ENCODE measurements around the gene SPHKAP. TPM values are rescaled to one million over a fixed set of nuclear protein-coding genes. Genes with fewer than 3 reads are reported as not detected.

Gene SPHKAP
- polyA plus RNA-seq, 2 of the 4 experiments (the other 2 are of a cell fraction), result 0.01 TPM; not detected in 1

DNA sequence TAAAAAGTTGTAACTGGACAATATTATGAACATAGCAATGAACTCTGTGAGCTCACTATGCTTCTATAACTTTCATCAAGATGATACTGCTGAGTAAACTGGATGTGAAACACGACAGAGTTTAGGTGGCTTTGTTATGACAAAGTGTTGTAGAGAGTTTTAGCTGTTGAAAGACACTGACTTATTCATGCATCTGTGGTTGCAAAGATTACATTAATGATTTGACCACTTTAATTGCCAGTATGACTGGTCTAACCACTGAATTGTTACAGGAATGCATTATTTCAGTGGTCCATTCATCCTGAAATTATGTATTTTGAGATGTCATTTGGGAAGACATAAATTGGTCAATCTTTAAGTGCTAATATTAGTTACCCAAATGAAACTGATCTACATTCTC is 117.9 kb downstream of the SPHKAP start (continued):
- TF ChIP-seq, protein P1, sequence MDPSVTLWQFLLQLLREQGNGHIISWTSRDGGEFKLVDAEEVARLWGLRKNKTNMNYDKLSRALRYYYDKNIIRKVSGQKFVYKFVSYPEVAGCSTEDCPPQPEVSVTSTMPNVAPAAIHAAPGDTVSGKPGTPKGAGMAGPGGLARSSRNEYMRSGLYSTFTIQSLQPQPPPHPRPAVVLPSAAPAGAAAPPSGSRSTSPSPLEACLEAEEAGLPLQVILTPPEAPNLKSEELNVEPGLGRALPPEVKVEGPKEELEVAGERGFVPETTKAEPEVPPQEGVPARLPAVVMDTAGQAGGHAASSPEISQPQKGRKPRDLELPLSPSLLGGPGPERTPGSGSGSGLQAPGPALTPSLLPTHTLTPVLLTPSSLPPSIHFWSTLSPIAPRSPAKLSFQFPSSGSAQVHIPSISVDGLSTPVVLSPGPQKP (IDR thresholded peaks at IDR 0.05; ENCODE audit: low read depth, low read length), result no peak
- TF ChIP-seq, protein P2, sequence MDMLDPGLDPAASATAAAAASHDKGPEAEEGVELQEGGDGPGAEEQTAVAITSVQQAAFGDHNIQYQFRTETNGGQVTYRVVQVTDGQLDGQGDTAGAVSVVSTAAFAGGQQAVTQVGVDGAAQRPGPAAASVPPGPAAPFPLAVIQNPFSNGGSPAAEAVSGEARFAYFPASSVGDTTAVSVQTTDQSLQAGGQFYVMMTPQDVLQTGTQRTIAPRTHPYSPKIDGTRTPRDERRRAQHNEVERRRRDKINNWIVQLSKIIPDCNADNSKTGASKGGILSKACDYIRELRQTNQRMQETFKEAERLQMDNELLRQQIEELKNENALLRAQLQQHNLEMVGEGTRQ (IDR thresholded peaks at IDR 0.05), result no peak
- no peak for TF ChIP-seq ZC3H11A (IDR thresholded peaks at IDR 0.05)

DNA sequence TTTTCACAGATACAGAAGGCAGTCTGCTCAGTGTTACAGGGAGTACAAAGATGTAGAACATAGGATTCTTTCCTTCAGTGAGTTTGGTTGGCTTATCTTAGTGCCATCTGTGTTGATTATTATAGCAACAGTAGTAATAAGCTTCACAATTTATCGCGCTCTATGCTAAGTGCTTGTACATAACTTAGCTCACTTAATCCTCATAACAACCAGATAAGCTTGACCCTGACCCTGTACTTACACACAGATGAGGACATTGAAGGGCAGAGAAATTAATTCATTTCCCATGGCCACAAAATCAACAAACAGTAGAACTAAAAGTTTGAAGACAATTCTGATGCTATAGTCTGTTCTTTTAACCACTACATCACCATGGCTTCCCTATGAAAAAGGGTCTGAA is 121.8 kb downstream of the SPHKAP start:
- Histone ChIP-seq H3K4me2 (no peak overlapping the region), H3K9me3 (no peaks in the 10 kb centered on the region), H3K4me1 (no peaks in the 10 kb centered on the region), H3K27ac (no peak overlapping the region), H3K4me3 (no peak overlapping the region)
- TF ChIP-seq BHLHE40 (IDR thresholded peaks at IDR 0.05; ENCODE audit: low read depth, low read length), result no peak
- TF ChIP-seq ZSCAN20 (CRISPR knock-in tag; IDR thresholded peaks at IDR 0.05), result no peak
- no peak for TF ChIP-seq HDAC2 (IDR thresholded peaks at IDR 0.05)
- TF ChIP-seq, protein P3, sequence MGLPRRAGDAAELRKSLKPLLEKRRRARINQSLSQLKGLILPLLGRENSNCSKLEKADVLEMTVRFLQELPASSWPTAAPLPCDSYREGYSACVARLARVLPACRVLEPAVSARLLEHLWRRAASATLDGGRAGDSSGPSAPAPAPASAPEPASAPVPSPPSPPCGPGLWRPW (IDR thresholded peaks at IDR 0.05), result no peak
- TF ChIP-seq CBX2 (IDR thresholded peaks at IDR 0.05; ENCODE audit: borderline replicate concordance, low read depth), result no peak
- 81% methylated on average over 2 of the region's 2 CpGs for WGBS (ENCODE audit: missing lambda C conversion rate)
- POLR2A ChIA-PET, result no interaction called here
- DNase-seq (ENCODE audit: low read depth in 1 of 2, low spot score in 1 of 2) (no peak), ATAC-seq (no peak), FAIRE-seq (no peak)
- CTCF ChIA-PET, result no interaction called here

DNA sequence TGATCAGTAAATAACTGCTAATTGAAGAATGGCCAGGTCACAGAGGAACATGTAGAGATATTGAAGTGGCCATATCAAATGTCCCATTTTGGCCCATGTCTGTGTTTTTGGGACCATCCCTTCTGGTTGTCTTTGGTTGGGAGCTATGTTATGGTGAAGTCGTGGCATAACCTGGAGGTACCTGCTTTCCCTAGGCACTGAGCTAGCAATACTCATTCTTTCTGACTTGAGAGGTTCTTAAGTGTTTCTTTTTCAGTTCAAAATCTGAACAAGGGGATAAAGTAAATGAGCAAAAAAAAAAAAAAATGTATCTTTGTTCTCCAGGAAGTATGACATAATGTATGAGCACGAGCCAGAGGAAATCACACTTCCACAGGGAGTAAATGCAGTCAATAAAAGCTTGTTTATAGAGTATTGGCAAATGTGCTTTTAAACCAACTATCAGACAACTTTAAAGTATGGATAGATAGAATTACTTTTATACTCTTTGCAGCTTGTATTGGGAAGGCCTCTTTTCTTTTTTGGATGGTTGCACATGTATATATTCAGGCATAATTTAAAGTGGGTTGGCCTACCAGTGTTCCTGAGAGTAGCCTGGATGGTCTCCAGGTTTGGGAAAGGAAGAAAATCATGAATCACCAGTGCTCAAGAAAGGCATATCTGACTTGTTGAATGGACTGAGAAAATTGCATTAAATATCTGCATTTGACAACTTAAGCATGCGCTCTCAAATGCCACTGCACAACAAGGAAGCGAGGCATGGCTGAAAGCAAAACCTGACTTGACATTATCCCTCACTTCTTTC is 125.0 kb downstream of the SPHKAP start:
- no peak overlapping the region for H3K27ac ChIP-seq
- no peak for TF ChIP-seq POLR2A (IDR thresholded peaks at IDR 0.05; ENCODE audit: low read length)
- TF ChIP-seq CEBPB (IDR thresholded peaks at IDR 0.05), result no peak
- TF ChIP-seq GATA3 (IDR thresholded peaks at IDR 0.05; ENCODE audit: borderline replicate concordance), result no peak
- no peak for TF ChIP-seq NR3C1 (IDR thresholded peaks at IDR 0.05)
- TF ChIP-seq RCOR1 (IDR thresholded peaks at IDR 0.05; ENCODE audit: low read depth, low read length), result no peak
- no peak for TF ChIP-seq KDM1A (IDR thresholded peaks at IDR 0.05; ENCODE audit: low read depth)
- TF ChIP-seq MAFK (IDR thresholded peaks at IDR 0.05; ENCODE audit: partially characterized antibody), result no peak
- TF ChIP-seq RNF2 (IDR thresholded peaks at IDR 0.05; ENCODE audit: borderline replicate concordance, low read depth), result no peak
- TF ChIP-seq ZC3H11A (IDR thresholded peaks at IDR 0.05), result no peak
- no peak for TF ChIP-seq MYC (IDR thresholded peaks at IDR 0.05; ENCODE audit: borderline replicate concordance, low read length)
- no peak for TF ChIP-seq HEYL (CRISPR knock-in tag; IDR thresholded peaks at IDR 0.05)
- TF ChIP-seq JUNB (IDR thresholded peaks at IDR 0.05), result no peak
- no peak for TF ChIP-seq CBX8 (IDR thresholded peaks at IDR 0.05)
- no peak for TF ChIP-seq HOXA7 (CRISPR knock-in tag; IDR thresholded peaks at IDR 0.05)
- no peak for TF ChIP-seq RFX5 (IDR thresholded peaks at IDR 0.05)
- no peak for FAIRE-seq
- no peak overlapping the region for H3K4me3 ChIP-seq
- no peak for DNase-seq (ENCODE audit: low read depth in 1 of 2, low spot score in 1 of 2)
- POLR2A ChIA-PET, result no interaction called here
- H3K4me1 ChIP-seq, result no peaks in the 10 kb centered on the region
- CTCF ChIA-PET, result interaction anchor here (1.9 kb wide), 1 partner anchor 16 kb away, joined by 5 read pairs; no protein-coding TSS in a partner anchor
- no peaks in the 10 kb centered on the region for H3K9me3 ChIP-seq
- H3K4me2 ChIP-seq, result no peak overlapping the region
- no peak for ATAC-seq
- WGBS (ENCODE audit: missing lambda C conversion rate), result 28% methylated on average over 4 of the region's 4 CpGs

Data from A549 (cell line).